Pancreas (tissue), 10 donors: ENCODE data around the gene LRMDA. TPM values are rescaled to one million over a fixed set of nuclear protein-coding genes. Genes with fewer than 3 reads are reported as not detected.

ENCODE experiments used
- ATAC-seq, 4 donors: fragments of 200-7000 bp; cut with Tn5 transposase; one replicate each; pipeline versions ENCODE4 v1.8.0 to v1.9.1; 2020; ENCODE audit warnings: mild to moderate bottlenecking in 4 of 4, moderate library complexity in 4 of 4
- DNase-seq, 6 donors: peaks; one replicate each; pipeline ENCODE4 v3.0.0-alpha.2; 2020
- FAIRE-seq: peaks from 2 replicates; lab custom pipeline; 2012; peaks lifted over from hg19 to GRCh38; lab: Jason Lieb, UNC
- H3K27ac ChIP-seq, 4 donors: fragments of 200-600 bp; sonication (generic); 1 replicate in 3 of 4; 2 replicates in 1 of 4; pipeline versions ENCODE4 v1.5.0 to v1.8.0; 2020
- H3K27me3 ChIP-seq, 4 donors: fragments of 200-600 bp; one replicate each; pipeline ENCODE4 v1.8.0; 2021
- H3K36me3 ChIP-seq, 3 donors: fragments of 200-600 bp; sonication (generic) in 1 of 3; one replicate each; pipeline versions ENCODE4 v1.5.0 to v1.8.0; 2020 to 2021
- H3K4me1 ChIP-seq, 3 donors: fragments of 200-600 bp; one replicate each; pipeline ENCODE4 v1.8.0; 2021
- H3K4me3 ChIP-seq, 4 donors: fragments of 200-600 bp; sonication (generic) in 2 of 4; one replicate each; pipeline versions ENCODE4 v1.5.0 to v1.8.0; 2020 to 2021
- H3K9me3 ChIP-seq, 4 donors: fragments of 200-600 bp; one replicate each; pipeline ENCODE4 v1.8.0; 2021
- CTCF ChIP-seq, 4 donors: fragments of 200-600 bp; sonication (generic) in 3 of 4; IDR thresholded peaks; one replicate each; pipeline versions ENCODE4 v1.5.0 to v1.8.0; 2021; ENCODE audit warnings: antibody characterized with exemption in 4 of 4
- WGBS, 2 donors: extraction: QIAGEN DNeasy Blood & Tissue Kit; methylation state at CpG; one replicate each; pipeline ENCODE4 v1.1.7; 2013; 5-methylcytosine and 5-hydroxymethylcytosine counted together
- intact Hi-C, 3 donors: fragments of 100-400 bp; cut with DNase I; formaldehyde crosslinking; loops; one replicate each; pipeline versions ENCODE4 v1.11.1 to v1.14.2; 2022
- polyA plus RNA-seq, 2 donors: library from polyadenylated mRNA; stranded (reverse); fragments of 200-250 nt; gene quantifications; one replicate each; pipeline ENCODE4 v1.2.3, GENCODE V29; 2013
- total RNA-seq, 6 donors: library from RNA; stranded (reverse); fragmentation: NEBNext Ultra II Directional in 4 of 6; extraction: Animal tissue kit (Norgen Biotek cat#: 25700) in 4 of 6; gene quantifications; one replicate each; pipeline versions ENCODE4 v1.2.1 to v1.2.4, GENCODE V29; 2021 to 2023
- donor health status: healthy with polysubstance abuse.
- donor health status: DM: no; HTN: no; CAD: no; lungs with moderate emphysema.
- donor health status: DM: no; HTN: no; CAD: no.
- donor health status: control.
- donor health status: control.
- donor health status: Bipolar disorder and iron deficiency.
- donor health status: DM: yes; HTN: yes; CAD: no.
- donor health status: DM: no; HTN: no; CAD: no.
- donor health status: DM: no; HTN: no; CAD: no.
- donor health status: DM: yes; HTN: yes; CAD: no.

Gene LRMDA
- total and polyA plus RNA-seq, 8 donors = 4.6 to 21.2 (median 13.4) TPM

- Histone ChIP-seq H3K9me3 (no peaks in the 10 kb centered on the region), H3K36me3 (no peaks in the 10 kb centered on the region), H3K4me3 (no peak overlapping the region), H3K27ac (peak overlapping the region; percentile 28 to 74 (median 64)), H3K27me3 (no peaks in the 10 kb centered on the region), H3K4me1 (peaks cover 0 to 6% (median 4%) of the 10 kb centered on the region in 3 donors)
- peak in 3 of 6 donors; percentile 25 to 45 (median 43) for DNase-seq
- no peak for FAIRE-seq
- WGBS, 2 donors = 71 to 75% methylated on average over 1 of the region's 1 CpG
- TF ChIP-seq CTCF (IDR thresholded peaks at IDR 0.05) = no peak
- intact Hi-C loops = no loop called here
- peak; percentile 69 to 92 (median 88) for ATAC-seq
Measured at GRCh38 chr10:75640803-75641202, 209.4 kb downstream of the LRMDA start.

DNA sequence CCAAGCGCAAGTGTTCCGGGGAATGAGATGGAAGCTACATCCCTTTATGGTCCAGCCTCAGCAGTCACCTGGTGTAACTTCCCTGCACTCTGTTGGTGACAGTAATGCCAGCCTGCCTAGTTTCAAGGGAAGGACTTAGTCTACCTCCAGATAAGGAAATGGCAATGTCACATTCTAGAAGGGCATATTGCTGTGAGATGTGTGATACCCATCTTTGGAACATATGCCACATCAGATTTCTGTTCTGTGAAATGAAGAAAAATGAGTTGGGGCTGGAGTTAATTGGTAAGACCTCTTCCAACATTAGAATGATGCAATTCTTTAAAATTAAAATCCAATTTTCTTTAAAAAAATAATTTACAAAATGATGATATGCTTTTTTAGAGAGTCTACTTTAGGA is 212.0 kb downstream of the LRMDA start:
- H3K4me1 ChIP-seq = peaks cover 0 to 6% (median 0%) of the 10 kb centered on the region in 3 donors
- intact Hi-C loops = no loop called here
- no peak for DNase-seq
- no peak for TF ChIP-seq CTCF (IDR thresholded peaks at IDR 0.05)
- H3K4me3 ChIP-seq = no peak overlapping the region
- no peaks in the 10 kb centered on the region for H3K36me3 ChIP-seq
- WGBS, 2 donors = 95 to 97% methylated on average over 2 of the region's 2 CpGs
- H3K27me3 ChIP-seq = no peaks in the 10 kb centered on the region
- H3K27ac ChIP-seq = no peak overlapping the region
- FAIRE-seq = no peak
- no peaks in the 10 kb centered on the region for H3K9me3 ChIP-seq
- no peak for ATAC-seq

DNA sequence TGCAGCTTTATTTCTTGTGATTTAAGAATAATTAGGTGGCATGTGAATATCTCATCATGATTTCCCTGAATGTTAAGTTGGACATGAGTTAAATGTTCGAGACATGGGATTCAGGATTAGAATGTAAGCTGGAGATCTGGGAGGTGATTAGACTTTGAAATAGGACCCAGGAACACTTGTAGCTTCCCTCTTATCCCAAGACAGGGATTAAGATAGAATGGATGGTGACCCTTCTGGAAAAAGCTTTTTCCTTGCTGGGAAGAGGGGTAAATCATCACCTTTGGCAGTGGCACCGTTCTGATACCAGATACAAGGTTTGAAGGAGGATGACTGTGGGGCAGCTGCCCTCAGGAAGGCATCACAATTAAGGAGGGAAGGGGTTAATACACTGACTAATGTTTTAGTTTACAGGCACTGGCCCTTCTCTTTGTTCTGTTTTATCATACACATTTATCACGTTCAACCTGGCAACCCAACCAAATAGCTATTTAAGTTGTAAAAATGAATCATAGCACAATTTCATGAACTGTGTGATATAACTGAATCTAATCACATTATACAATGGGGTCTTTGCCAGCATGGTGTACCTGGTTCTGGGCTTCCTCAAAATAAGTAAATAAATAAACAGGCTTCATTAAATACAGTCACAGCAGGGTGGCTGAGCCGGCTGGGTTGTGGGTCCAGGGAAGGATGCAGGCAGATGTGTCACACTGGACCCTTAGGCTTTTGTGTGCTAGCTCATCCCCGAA is 212.7 kb downstream of the LRMDA start:
- Histone ChIP-seq H3K4me3 (no peak overlapping the region), H3K27ac (no peak overlapping the region), H3K9me3 (no peaks in the 10 kb centered on the region), H3K36me3 (no peaks in the 10 kb centered on the region), H3K4me1 (peaks cover 0 to 6% (median 0%) of the 10 kb centered on the region in 3 donors), H3K27me3 (no peaks in the 10 kb centered on the region)
- ATAC-seq (no peak), DNase-seq (no peak), FAIRE-seq (no peak)
- no peak for TF ChIP-seq CTCF (IDR thresholded peaks at IDR 0.05)
- WGBS, 2 donors = 69 to 70% methylated on average over 5 of the region's 5 CpGs
- intact Hi-C loops = no loop called here

- FAIRE-seq (no peak), DNase-seq (no peak), ATAC-seq (no peak)
- intact Hi-C loops = no loop called here
- Histone ChIP-seq H3K27ac (no peak overlapping the region), H3K4me3 (no peak overlapping the region), H3K36me3 (no peaks in the 10 kb centered on the region), H3K4me1 (peaks cover 0 to 6% (median 0%) of the 10 kb centered on the region in 3 donors), H3K9me3 (no peaks in the 10 kb centered on the region), H3K27me3 (no peaks in the 10 kb centered on the region)
- no peak for TF ChIP-seq CTCF (IDR thresholded peaks at IDR 0.05)
- 87 to 94% methylated on average over 1 of the region's 1 CpG for WGBS, 2 donors
Measured at GRCh38 chr10:75645704-75646103, 214.3 kb downstream of the LRMDA start.
